ENCODE data around the gene TM2D3.

GRCh38 chr15:101608201-101608600, 44.0 kb downstream of the TM2D3 start:
- TF ChIP-seq, protein P1, sequence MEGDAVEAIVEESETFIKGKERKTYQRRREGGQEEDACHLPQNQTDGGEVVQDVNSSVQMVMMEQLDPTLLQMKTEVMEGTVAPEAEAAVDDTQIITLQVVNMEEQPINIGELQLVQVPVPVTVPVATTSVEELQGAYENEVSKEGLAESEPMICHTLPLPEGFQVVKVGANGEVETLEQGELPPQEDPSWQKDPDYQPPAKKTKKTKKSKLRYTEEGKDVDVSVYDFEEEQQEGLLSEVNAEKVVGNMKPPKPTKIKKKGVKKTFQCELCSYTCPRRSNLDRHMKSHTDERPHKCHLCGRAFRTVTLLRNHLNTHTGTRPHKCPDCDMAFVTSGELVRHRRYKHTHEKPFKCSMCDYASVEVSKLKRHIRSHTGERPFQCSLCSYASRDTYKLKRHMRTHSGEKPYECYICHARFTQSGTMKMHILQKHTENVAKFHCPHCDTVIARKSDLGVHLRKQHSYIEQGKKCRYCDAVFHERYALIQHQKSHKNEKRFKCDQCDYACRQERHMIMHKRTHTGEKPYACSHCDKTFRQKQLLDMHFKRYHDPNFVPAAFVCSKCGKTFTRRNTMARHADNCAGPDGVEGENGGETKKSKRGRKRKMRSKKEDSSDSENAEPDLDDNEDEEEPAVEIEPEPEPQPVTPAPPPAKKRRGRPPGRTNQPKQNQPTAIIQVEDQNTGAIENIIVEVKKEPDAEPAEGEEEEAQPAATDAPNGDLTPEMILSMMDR (IDR thresholded peaks at IDR 0.05) = no peak
- no peak for TF ChIP-seq EZH2 (IDR thresholded peaks at IDR 0.05; ENCODE audit: borderline replicate concordance, insufficient read depth, low read depth, low read length, poor library complexity, severe bottlenecking)

All from B cell (primary cell).